K562 (cell line): ENCODE measurements around the gene FAM83G. TPM values are rescaled to one million over a fixed set of nuclear protein-coding genes. Genes with fewer than 3 reads are reported as not detected.

ENCODE experiments used
- ATAC-seq: fragments of 200-7000 bp; cut with Tn5 transposase; 3 replicates; pipeline ENCODE4 v1.9.1; 2020; ENCODE audit warnings: moderate library complexity
- BruUV-seq: library from RNA; stranded (reverse); fragments of 400-500 nt; replicated peaks from 2 replicates; lab custom pipeline; 2021; lab: Mats Ljungman, UMichigan
- CTCF ChIA-PET: fragments of 300-600 bp; formaldehyde crosslinking; extraction: SDS; loops from one replicate; lab custom pipeline; 2021; ENCODE audit warnings: low intra/inter-chr PET ratio; lab: Yijun Ruan, JAX
- POLR2A ChIA-PET: fragments of 300-600, 350-650 bp; sonication (Branson Sonifier 250); formaldehyde crosslinking; extraction: SDS; loops from one replicate; lab custom pipeline; 2021; ENCODE audit warnings: antibody characterized with exemption, inconsistent platforms; lab: Yijun Ruan, JAX
- DNase-seq, 4 experiments: peaks; one replicate each; pipeline versions ENCODE4 v3.0.0 to v3.0.0-alpha.2; 2011 to 2018; ENCODE audit warnings: low spot score in 3 of 4, mixed read lengths in 3 of 4; ENCODE audit errors: extremely low read depth in 1 of 4
- FAIRE-seq: peaks from 2 replicates; lab custom pipeline; 2011; peaks lifted over from hg19 to GRCh38; lab: Jason Lieb, UNC
- H2AFZ ChIP-seq: 2 replicates; pipeline ENCODE4 v1.6.0; 2011; ENCODE audit warnings: low read depth, low read length, control low read depth, inconsistent platforms
- H3K27ac ChIP-seq: fragments of 200-600 bp; 3 replicates; pipeline ENCODE4 v1.8.0; 2011; ENCODE audit warnings: low read depth, mild to moderate bottlenecking, control low read depth, inconsistent platforms, low read length, moderate library complexity, mixed read lengths; ENCODE audit errors: extremely low read depth
- H3K27me3 ChIP-seq, 2 experiments: fragments of 300-600 bp in 1 of 2; 2 replicates in 1 of 2; 3 replicates in 1 of 2; pipeline versions ENCODE4 v1.6.0 to v1.8.0; 2011; ENCODE audit warnings: inconsistent platforms in 2 of 2, low read length in 2 of 2, mild to moderate bottlenecking in 1 of 2, mixed read lengths in 1 of 2, moderate library complexity in 1 of 2; ENCODE audit not compliant: control insufficient read depth in 2 of 2, insufficient read depth in 2 of 2
- H3K36me3 ChIP-seq: fragments of 300-600 bp; 3 replicates; pipeline ENCODE4 v1.8.0; 2011; ENCODE audit warnings: mild to moderate bottlenecking, low read length, inconsistent platforms; ENCODE audit not compliant: control insufficient read depth, insufficient read depth
- H3K4me1 ChIP-seq, 2 experiments: fragments of 200-600 bp in 1 of 2; replicated peaks in 1 of 2; 2 replicates in 1 of 2; 3 replicates in 1 of 2; pipeline versions ENCODE4 v1.5.1 to v1.8.0; 2011; ENCODE audit warnings: inconsistent platforms in 2 of 2, low read length in 2 of 2, mild to moderate bottlenecking in 1 of 2, mixed read lengths in 1 of 2, moderate library complexity in 1 of 2; ENCODE audit not compliant: control insufficient read depth in 2 of 2, insufficient read depth in 2 of 2
- H3K4me2 ChIP-seq: 2 replicates; pipeline ENCODE4 v1.6.1; 2011; ENCODE audit warnings: low read length, control low read depth, inconsistent platforms, mixed read lengths; ENCODE audit not compliant: insufficient read depth
- H3K4me3 ChIP-seq: fragments of 200-600 bp; sonication (generic), shearing (Covaris generic); 2 replicates; pipeline ENCODE4 v1.5.1; 2016; ENCODE audit warnings: control low read depth, inconsistent platforms
- H3K79me2 ChIP-seq: fragments of 200-600 bp; 3 replicates; pipeline ENCODE4 v1.8.0; 2011; ENCODE audit warnings: low read length, inconsistent platforms; ENCODE audit not compliant: control insufficient read depth, insufficient read depth
- H3K9ac ChIP-seq, 2 experiments: 2 replicates each; pipeline versions ENCODE4 v1.6.0 to v1.6.1; 2011; ENCODE audit warnings: low read depth in 2 of 2, low read length in 2 of 2, control low read depth in 1 of 2, inconsistent platforms in 1 of 2, mild to moderate bottlenecking in 1 of 2, mixed read lengths in 1 of 2; ENCODE audit not compliant: insufficient read depth in 1 of 2
- H3K9me1 ChIP-seq: one replicate; pipeline ENCODE4 v1.6.0; 2011; ENCODE audit warnings: inconsistent platforms, mild to moderate bottlenecking, low read length, moderate library complexity; ENCODE audit not compliant: control insufficient read depth, insufficient read depth
- H3K9me3 ChIP-seq: replicated peaks from 2 replicates; pipeline ENCODE4 v1.5.1; 2011; ENCODE audit warnings: low read depth, low read length, inconsistent platforms; ENCODE audit not compliant: control insufficient read depth, insufficient read depth
- H4K20me1 ChIP-seq: replicated peaks from 2 replicates; pipeline ENCODE4 v1.6.1; 2011; ENCODE audit warnings: low read length, inconsistent platforms, mixed read lengths; ENCODE audit not compliant: control insufficient read depth, insufficient read depth
- GTF2B ChIP-seq: IDR thresholded peaks from 2 replicates; pipeline ENCODE4 v1.6.1; 2011; ENCODE audit not compliant: insufficient read length; ENCODE audit errors: extremely low read depth
- HNRNPLL ChIP-seq: fragments of 200-400 bp; formaldehyde crosslinking; IDR thresholded peaks from 2 replicates; pipeline ENCODE4 v1.6.1; 2017; ENCODE audit warnings: low read length, low read depth, mild to moderate bottlenecking; ENCODE audit not compliant: poor library complexity, severe bottlenecking
- NR2C1 ChIP-seq, 2 experiments: fragments of 450-650 bp; IDR thresholded peaks; 2 replicates each; pipeline ENCODE4 v1.6.1; 2017; ENCODE audit warnings: mild to moderate bottlenecking in 2 of 2, antibody characterized with exemption in 1 of 2, inconsistent platforms in 1 of 2, missing compliant biosample characterization in 1 of 2, missing genetic modification characterization in 1 of 2
- RERE ChIP-seq: sonication (generic); formaldehyde crosslinking; IDR thresholded peaks from 2 replicates; pipeline ENCODE4 v1.8.0; 2023; ENCODE audit warnings: missing genetic modification reagents, mild to moderate bottlenecking, borderline replicate concordance
- SP2 ChIP-seq: IDR thresholded peaks from 2 replicates; pipeline ENCODE4 v1.6.1; 2011; ENCODE audit warnings: mild to moderate bottlenecking, low read depth, low read length, moderate library complexity; ENCODE audit not compliant: poor library complexity, severe bottlenecking; ENCODE audit errors: extremely low read depth
- ZNF124 ChIP-seq: sonication (generic); formaldehyde crosslinking; IDR thresholded peaks from 2 replicates; pipeline ENCODE4 v1.8.1; 2022; ENCODE audit warnings: missing genetic modification reagents
- WGBS: fragments of 100-300 bp; shearing (Covaris generic); methylation state at CpG from one replicate; pipeline ENCODE4 v1.1.6; 2016; ENCODE audit warnings: low coverage, mixed read lengths; ENCODE audit not compliant: insufficient coverage; ENCODE audit errors: missing lambda C conversion rate; 5-methylcytosine and 5-hydroxymethylcytosine counted together
- in situ Hi-C: fragments of 300-500 bp; cut with MboI; formaldehyde crosslinking; loops from 4 replicates; pipeline ENCODE4 v1.15.0; 2018; ENCODE audit warnings: inconsistent platforms, mixed read lengths
- intact Hi-C: fragments of 100-400 bp; cut with micrococcal nuclease; formaldehyde crosslinking; loops from 2 replicates; pipeline ENCODE4 v1.14.2; 2022
- polyA plus RNA-seq, 8 experiments: library from polyadenylated mRNA; depleted of rRNA in 4 of 8; stranded (reverse) in 5 of 8; unstranded in 3 of 8; fragments of >200 nt; fragmentation: Nextera tagmentation in 2 of 8; fragmentation: Illumina TruSeq in 1 of 8; extraction: Ambion mirVana in 2 of 8; extraction: Trizol in 1 of 8; gene quantifications; 2 replicates each; pipeline versions ENCODE4 v1.2.1 to v1.2.3, GENCODE V29; 2011 to 2014; ENCODE audit warnings: inconsistent platforms in 1 of 8, missing spikeins in 1 of 8
- total RNA-seq, 7 experiments: library from RNA; depleted of rRNA in 6 of 7; stranded (reverse); fragments of >200 nt in 6 of 7; fragmentation: Illumina TruSeq in 2 of 7; extraction: Trizol in 2 of 7; gene quantifications; 2 replicates each; pipeline versions ENCODE4 v1.2.1 to v1.2.3, GENCODE V29; 2011 to 2021; ENCODE audit warnings: low replicate concordance in 1 of 7

The FAM83G gene
- total and polyA plus RNA-seq, 9 of the 15 experiments (the other 6 are each of a cell fraction or from before 2014, with no cell fraction given) = 0.04 to 10.3 (median 4.5) TPM; not detected in 1

GRCh38 chr17:19014628-19015215, 10.2 kb upstream of the FAM83G start:
- ChIA-PET CTCF (no interaction called here), POLR2A (no interaction called here)
- Histone ChIP-seq H4K20me1 (no peaks in the 10 kb centered on the region), H3K9me1 (no peaks in the 10 kb centered on the region), H3K79me2 (no peaks in the 10 kb centered on the region), H3K27ac (no peak overlapping the region), H2AFZ (peak overlapping the region; percentile 45; the same call in 1 of the 2 replicates), H3K4me2 (no peak overlapping the region), H3K9ac (peak overlapping the region in 1 of 2 experiments; percentile 35; a peak in 1 of 4 replicates), H3K36me3 (no peaks in the 10 kb centered on the region), H3K4me3 (no peak overlapping the region), H3K9me3 (no peaks in the 10 kb centered on the region), H3K27me3 (no peaks in the 10 kb centered on the region), H3K4me1 (peaks cover 6 to 27% of the 10 kb centered on the region in 2 experiments; a peak in 4 of 5 replicates)
- WGBS = 45% methylated on average over 9 of the region's 29 CpGs
- intact Hi-C loops = no loop called here
- no peak for TF ChIP-seq RERE (CRISPR knock-in tag)
- TF ChIP-seq SP2 = no peak
- no peak for TF ChIP-seq NR2C1 (IDR thresholded peaks at IDR 0.05)
- TF ChIP-seq NR2C1 (tag; IDR thresholded peaks at IDR 0.05) = no peak
- no peak for TF ChIP-seq HNRNPLL
- TF ChIP-seq GTF2B = no peak
- no peak for TF ChIP-seq ZNF124 (CRISPR knock-in tag)
- BruUV-seq = no TSS peak
- in situ Hi-C loops = loop anchor here (5.0 kb wide), 1 partner anchor 37 kb away; no protein-coding TSS in a partner anchor
- DNase-seq = no peak
- FAIRE-seq = no peak
- no peak for ATAC-seq
